HUES6 (cell line): ENCODE data around the gene FKBP4.
A peak's percentile ranks its signal among the peaks of the same experiment; 100 is the strongest.

Source experiments
- H3K27ac ChIP-seq: 2 replicates; pipeline ENCODE4 v1.7.0; 2013; ENCODE audit warnings: low read depth, mild to moderate bottlenecking, low read length, inconsistent platforms
- H3K27me3 ChIP-seq: 2 replicates; pipeline ENCODE4 v1.6.1; 2013; ENCODE audit warnings: low read length; ENCODE audit not compliant: control insufficient read depth, insufficient read depth
- H3K36me3 ChIP-seq: 2 replicates; pipeline ENCODE4 v1.6.1; 2013; ENCODE audit warnings: low read length; ENCODE audit not compliant: control insufficient read depth, insufficient read depth
- H3K4me1 ChIP-seq: 2 replicates; pipeline ENCODE4 v1.6.1; 2013; ENCODE audit warnings: low read length; ENCODE audit not compliant: control insufficient read depth, insufficient read depth
- H3K4me3 ChIP-seq: 2 replicates; pipeline ENCODE4 v1.5.1; 2013; ENCODE audit warnings: low read depth, low read length
- H3K9ac ChIP-seq: one replicate; pipeline ENCODE4 v1.6.1; 2013; ENCODE audit warnings: mild to moderate bottlenecking, low read length
- H3K9me3 ChIP-seq: 2 replicates; pipeline ENCODE4 v1.6.1; 2013; ENCODE audit warnings: low read depth, low read length; ENCODE audit not compliant: control insufficient read depth, insufficient read depth

Gene FKBP4

DNA sequence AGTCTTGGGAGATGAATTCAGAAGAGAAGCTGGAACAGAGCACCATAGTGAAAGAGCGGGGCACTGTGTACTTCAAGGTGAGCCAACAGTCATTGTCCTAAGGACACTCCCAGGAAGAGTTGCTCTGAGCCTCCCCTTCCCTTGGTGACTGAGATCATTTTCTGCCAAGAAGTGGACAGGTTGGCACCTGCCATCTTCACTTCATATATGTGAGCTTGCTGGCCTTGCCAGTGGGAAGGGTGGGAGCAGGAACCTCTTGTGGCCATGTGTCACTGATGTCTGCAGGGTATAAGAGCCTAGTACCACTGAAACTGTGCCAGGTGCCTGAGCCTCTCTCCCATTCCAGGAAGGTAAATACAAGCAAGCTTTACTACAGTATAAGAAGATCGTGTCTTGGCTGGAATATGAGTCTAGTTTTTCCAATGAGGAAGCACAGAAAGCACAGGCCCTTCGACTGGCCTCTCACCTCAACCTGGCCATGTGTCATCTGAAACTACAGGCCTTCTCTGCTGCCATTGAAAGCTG lies 5.3 kb downstream of the FKBP4 start:
- Histone ChIP-seq H3K4me3 (no peak overlapping the region), H3K9ac (no peak overlapping the region), H3K36me3 (peaks cover 90% of the 10 kb centered on the region), H3K27ac (no peak overlapping the region), H3K27me3 (no peaks in the 10 kb centered on the region), H3K4me1 (peaks cover 6% of the 10 kb centered on the region; the same call in 1 of the 2 replicates), H3K9me3 (no peaks in the 10 kb centered on the region)

DNA sequence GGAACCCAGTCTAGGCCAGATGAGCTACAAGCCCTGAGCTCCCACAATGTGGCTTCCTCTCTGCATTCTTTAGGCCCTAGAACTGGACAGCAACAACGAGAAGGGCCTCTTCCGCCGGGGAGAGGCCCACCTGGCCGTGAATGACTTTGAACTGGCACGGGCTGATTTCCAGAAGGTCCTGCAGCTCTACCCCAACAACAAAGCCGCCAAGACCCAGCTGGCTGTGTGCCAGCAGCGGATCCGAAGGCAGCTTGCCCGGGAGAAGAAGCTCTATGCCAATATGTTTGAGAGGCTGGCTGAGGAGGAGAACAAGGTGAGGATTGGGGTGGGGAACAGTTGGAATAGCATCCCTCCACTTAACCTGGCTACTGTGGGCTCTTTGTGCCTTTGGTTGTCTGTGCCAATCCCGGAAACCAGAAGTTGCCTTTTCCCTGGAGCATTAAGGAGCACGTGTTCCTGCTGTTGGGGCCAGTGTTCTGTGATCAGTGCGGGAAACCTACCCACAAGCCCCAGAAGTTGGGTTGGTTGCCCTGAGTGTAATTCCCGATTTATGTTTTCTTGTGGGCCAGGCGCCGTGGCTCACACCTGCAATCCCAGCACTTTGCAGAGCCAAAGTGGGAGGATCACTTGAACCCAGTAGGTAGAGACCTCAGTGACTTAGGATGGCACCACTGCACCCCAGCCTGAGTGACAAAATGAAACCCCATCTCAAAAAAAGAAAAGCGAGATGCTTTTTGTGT lies 6.4 kb downstream of the FKBP4 start:
- Histone ChIP-seq H3K27ac (no peak overlapping the region), H3K36me3 (peaks cover 99% of the 10 kb centered on the region), H3K27me3 (no peaks in the 10 kb centered on the region), H3K9me3 (no peaks in the 10 kb centered on the region), H3K4me3 (no peak overlapping the region), H3K4me1 (peaks cover 3% of the 10 kb centered on the region; the same call in 1 of the 2 replicates), H3K9ac (no peak overlapping the region)

DNA sequence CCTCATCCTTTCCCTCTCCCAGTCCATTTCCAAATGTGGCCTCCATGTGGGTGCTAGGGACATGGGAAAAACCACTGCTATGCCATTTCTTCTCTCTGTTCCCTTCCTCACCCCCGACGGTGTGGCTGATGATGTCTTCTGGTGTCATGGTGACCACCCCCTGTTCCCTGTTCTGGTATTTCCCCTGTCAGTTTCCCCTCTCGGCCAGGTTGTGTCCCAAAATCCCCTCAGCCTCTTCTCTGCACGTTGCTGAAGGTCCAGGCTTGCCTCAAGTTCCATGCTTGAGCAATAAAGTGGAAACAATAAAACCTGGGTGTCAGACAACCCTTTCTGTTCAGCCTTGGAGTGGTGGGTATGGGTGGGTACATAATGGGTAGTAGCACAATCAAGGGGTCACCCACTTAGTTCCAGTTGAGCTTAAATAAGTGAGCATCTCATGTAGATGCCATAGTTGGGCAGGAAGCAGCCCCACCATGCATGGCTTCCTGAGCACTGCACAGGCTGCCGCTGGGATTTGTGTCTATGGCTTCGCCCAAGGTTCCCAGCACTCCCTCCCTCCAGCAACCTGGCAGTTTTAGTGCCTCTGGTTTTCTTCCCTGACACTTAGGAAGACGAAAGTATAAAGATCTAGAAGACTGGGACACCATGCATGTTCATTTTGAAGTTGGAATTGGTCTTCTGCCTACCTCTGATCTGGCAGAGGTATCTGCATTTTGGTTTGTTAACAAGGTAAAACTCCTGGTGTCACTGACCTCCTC lies 9.0 kb downstream of the FKBP4 start:
- no peak overlapping the region for H3K27ac ChIP-seq
- no peaks in the 10 kb centered on the region for H3K4me1 ChIP-seq
- peaks cover 75% of the 10 kb centered on the region for H3K36me3 ChIP-seq

DNA sequence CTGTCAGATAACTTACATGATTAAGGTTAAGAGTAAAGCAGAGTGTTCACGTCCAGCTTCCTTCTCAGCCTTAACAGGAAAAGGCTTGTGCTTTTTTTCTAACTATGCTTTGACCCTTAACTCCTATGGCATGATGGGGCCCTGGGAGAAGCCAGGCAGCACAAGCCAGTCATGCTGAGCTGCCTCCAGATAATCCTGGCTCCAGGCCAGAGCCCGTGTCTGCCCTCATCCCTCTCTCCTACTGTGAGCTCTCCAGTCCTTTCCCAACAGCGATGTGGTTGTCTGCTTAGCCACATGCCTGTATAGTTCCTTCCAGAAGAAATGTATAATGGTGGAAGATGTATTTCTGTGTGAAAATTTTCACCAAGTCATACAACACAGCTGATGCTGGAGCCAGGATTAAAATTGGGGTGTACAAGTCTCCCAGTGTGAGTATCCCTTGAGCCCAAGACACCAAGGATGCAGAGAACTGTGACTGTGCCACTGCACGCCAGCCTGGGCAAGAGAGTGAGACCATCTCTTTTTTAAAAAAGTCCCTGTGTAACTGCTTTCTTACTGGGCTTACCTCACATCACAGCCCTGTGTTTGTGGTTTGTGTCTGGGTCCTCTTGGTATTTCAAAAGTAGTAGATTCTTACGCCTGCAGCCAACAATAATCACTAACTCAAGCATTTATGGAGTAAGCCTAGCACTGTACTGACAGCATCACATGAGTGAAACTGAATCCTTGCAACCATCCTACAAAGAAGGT lies 9.8 kb downstream of the FKBP4 start:
- Histone ChIP-seq H3K36me3 (peaks cover 68% of the 10 kb centered on the region), H3K4me3 (no peak overlapping the region), H3K4me1 (no peaks in the 10 kb centered on the region), H3K27ac (no peak overlapping the region), H3K9me3 (no peaks in the 10 kb centered on the region), H3K27me3 (no peaks in the 10 kb centered on the region), H3K9ac (no peak overlapping the region)

More for the DNA sequence above, 9.0 kb downstream of the FKBP4 start:
- Histone ChIP-seq H3K4me3 (no peak overlapping the region), H3K9me3 (no peaks in the 10 kb centered on the region), H3K9ac (no peak overlapping the region), H3K27me3 (no peaks in the 10 kb centered on the region)

DNA sequence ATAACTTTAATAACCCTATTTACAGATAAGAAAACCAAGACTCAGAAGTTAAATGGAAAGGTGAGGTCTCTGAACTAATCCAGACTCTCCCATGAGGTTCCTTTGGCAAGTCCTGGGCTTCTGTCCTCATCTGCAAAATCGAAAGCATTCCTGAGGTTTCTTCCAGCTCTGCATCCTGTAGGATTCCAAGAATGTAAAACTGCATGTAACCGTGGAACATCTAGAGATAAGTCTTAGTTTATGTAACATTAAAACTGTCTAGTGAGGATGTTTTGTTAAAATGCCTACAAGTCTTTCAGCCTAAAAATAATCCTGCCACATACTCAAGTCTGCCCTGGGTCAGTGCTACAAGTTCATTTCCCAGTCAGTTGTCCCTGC lies 10.4 kb downstream of the FKBP4 start:
- Histone ChIP-seq H3K9me3 (no peaks in the 10 kb centered on the region), H3K27ac (no peak overlapping the region), H3K4me1 (no peaks in the 10 kb centered on the region), H3K27me3 (no peaks in the 10 kb centered on the region), H3K36me3 (peaks cover 62% of the 10 kb centered on the region), H3K9ac (no peak overlapping the region), H3K4me3 (no peak overlapping the region)

DNA sequence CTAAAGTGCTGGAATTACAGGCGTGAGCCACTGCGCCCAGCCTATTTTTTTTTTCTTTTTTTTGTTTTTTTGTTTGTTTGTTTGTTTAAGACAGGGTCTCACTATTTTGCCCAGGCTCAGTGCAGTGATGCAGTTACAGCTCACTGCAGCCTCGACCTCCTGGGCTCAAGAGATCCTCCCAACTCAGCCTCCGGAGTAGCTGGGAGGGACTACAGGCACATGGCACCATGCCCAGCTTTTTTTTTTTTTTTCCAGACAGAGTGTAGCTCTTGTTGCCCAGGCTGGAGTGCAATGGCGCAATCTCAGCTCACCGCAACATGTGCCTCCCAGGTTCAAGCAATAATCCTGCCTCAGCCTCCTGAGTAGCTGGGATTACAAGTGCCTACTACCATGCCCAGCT lies 11.9 kb downstream of the FKBP4 start:
- no peaks in the 10 kb centered on the region for H3K4me1 ChIP-seq
- H3K27me3 ChIP-seq = no peaks in the 10 kb centered on the region
- no peak overlapping the region for H3K27ac ChIP-seq
- no peak overlapping the region for H3K9ac ChIP-seq
- H3K36me3 ChIP-seq = peaks cover 46% of the 10 kb centered on the region
- no peaks in the 10 kb centered on the region for H3K9me3 ChIP-seq
- no peak overlapping the region for H3K4me3 ChIP-seq

DNA sequence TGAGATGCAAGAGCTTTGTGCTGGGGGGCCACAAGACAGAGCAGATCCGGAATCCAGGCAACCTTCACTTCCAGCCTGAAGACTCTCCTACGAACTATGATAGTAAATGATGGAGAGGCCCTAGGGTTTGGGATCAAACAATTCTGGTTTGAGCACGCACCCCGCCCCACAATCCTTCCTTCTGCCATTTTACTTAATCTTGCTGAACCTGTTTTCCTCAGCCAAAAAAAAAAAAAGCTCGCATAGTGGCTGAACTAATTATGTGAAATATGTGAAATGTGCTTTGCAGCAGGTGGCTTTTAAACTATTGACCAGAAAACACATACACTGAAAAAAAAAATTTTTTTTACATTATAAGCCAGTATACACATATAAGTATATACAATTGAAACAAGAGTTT lies 17.0 kb downstream of the FKBP4 start:
- Histone ChIP-seq H3K27ac (no peak overlapping the region), H3K9ac (no peak overlapping the region), H3K9me3 (no peaks in the 10 kb centered on the region), H3K4me3 (peak overlapping the region; percentile 81), H3K36me3 (0 out of 2 replicates have a peak, but pooled peaks cover 5% of the 10 kb centered on the region), H3K4me1 (no peaks in the 10 kb centered on the region), H3K27me3 (no peaks in the 10 kb centered on the region)

DNA sequence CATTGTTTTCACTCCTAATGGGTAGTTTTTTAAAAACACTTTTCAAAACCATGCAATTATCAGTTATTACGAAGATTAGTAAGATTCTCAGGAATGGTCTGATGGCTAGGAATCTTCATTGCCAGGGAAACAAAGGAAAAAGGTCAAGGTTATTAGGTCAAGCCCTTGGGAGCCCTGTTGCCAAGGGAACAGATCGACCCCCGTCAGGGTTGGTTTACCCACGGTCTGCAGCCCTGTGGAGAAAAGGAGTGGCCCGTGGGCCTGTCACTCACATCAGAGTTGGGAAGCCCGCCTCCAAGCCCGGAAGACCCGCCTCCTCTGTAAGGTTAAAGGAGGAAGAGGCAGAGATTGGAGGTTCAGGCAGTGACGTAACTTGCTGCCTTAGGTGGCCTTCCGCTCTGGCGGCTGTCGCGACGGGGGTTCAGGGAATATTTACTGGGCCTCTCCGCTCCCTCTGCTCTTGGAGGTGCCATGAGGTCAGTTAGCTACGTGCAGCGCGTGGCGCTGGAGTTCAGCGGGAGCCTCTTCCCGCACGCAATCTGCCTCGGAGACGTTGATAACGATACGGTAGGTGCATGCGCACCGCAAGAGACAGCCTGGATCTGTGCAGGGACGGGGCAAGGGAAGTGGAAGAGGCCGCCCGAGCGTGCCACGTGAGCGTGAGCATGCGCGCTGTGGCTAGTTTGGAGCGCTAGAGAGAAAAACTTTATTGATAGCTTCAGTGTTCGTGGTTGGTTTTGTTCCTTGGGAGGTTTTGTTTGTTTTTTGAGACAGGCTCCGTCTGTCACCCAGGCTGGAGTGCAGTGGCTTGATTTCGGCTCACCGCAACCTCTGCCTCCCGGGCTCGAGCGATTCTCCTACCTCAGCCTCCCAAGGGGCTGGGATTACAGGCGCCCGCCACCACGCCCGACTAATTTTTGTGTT lies 17.8 kb downstream of the FKBP4 start, which contains the start of gene ITFG2:
Gene ITFG2 (plus strand): TSS at position 379 of the 924 bp plus-strand sequence. CDS start 93 bp downstream, at position 472.
- Histone ChIP-seq H3K4me1 (no peaks in the 10 kb centered on the region), H3K27ac (peak within 1 kb of the TSS; percentile 91), H3K9me3 (no peaks in the 10 kb centered on the region), H3K36me3 (0 out of 2 replicates have a peak, but pooled peaks cover 10% of the 10 kb centered on the region), H3K9ac (peak within 1 kb of the TSS; percentile 91), H3K27me3 (no peaks in the 10 kb centered on the region), H3K4me3 (peak within 1 kb of the TSS; percentile 81)

DNA sequence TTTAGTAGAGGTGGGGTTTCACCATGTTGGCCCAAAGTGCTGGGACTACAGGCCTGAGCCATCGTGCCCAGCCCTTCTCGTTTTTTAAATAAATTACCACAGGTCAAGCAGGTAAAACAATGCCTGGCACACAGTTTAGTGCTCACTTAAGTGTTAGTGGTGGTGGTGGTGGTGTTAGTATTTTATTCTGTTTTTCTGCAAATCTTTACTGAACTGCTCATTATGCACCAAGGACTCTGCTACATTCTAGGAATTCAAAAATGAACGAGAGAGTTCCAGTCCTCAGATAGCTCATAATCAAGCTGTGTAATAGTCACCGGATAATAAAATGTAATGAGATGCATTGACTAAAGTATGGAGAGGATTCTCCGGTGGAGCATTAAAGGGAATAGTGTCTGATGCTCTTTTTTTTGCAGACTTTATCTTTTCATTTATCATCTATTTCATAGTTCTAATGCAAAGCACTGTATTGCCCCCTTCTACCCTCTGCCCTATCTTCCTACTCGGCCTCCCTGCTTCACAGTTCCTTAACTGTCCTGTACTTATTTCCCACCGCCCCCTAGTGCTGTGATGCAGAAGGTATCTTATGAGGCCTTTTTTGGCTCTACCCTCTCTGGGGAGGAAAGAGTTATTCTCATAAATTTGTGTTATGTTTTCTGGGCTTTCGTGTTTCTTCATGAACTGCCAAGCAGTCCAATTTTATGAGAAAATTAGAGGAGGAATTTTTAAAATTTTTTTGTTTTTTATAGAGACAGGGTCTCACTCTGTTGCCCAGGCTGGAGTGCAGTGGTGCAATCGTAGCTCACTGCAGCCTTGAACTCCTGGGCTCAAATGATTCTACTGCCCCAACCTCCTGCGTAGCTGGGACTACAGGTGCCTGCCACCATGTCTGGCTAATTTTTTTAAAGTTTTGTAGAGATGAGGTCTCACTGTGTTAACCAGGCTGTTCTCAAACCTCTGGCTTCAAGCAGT lies 18.7 kb downstream of the FKBP4 start:
- Histone ChIP-seq H3K4me3 (peak overlapping the region; percentile 81), H3K27me3 (no peaks in the 10 kb centered on the region), H3K4me1 (no peaks in the 10 kb centered on the region), H3K9ac (peak overlapping the region; percentile 91), H3K9me3 (no peaks in the 10 kb centered on the region), H3K27ac (peak overlapping the region; percentile 91; the same call in 1 of the 2 replicates), H3K36me3 (peaks cover 19% of the 10 kb centered on the region)
